GM18505 (cell line): Measurements from ENCODE around the gene PLEKHA5.
"Not testable (repeated sequence)": the region's sequence is repeated elsewhere in the genome, so short reads cannot be mapped to it uniquely, and the experiment has no call there.

Experiments
- ATAC-seq: cut with Tn5 transposase; IDR thresholded peaks from one replicate; pipeline ENCODE4 v1.9.1; 2021; ENCODE audit not compliant: unreplicated experiment
- POLR2A ChIP-seq: IDR thresholded peaks from 4 replicates; pipeline ENCODE4 v1.6.1; 2011; ENCODE audit warnings: borderline replicate concordance; ENCODE audit not compliant: insufficient read depth, insufficient read length; ENCODE audit errors: extremely low read depth

PLEKHA5 gene

GRCh38 chr12:19376691-19377090, 247.2 kb downstream of the PLEKHA5 start:
- ATAC-seq = no peak
- TF ChIP-seq POLR2A = no peak

- ATAC-seq = peak; percentile 95
- no peak for TF ChIP-seq POLR2A
Observed at GRCh38 chr12:19382111-19382526, 252.6 kb downstream of the PLEKHA5 start.

GRCh38 chr12:19382563-19382962, 253.0 kb downstream of the PLEKHA5 start:
- no peak for TF ChIP-seq POLR2A
- no peak for ATAC-seq

GRCh38 chr12:19387161-19387560, 257.6 kb downstream of the PLEKHA5 start:
- TF ChIP-seq POLR2A = no peak

GRCh38 chr12:19388131-19388549, 258.6 kb downstream of the PLEKHA5 start:
- no peak for ATAC-seq
- no peak for TF ChIP-seq POLR2A

More at GRCh38 chr12:19387161-19387560, 257.6 kb downstream of the PLEKHA5 start:
- no peak for ATAC-seq

GRCh38 chr12:19390051-19390598, 260.6 kb downstream of the PLEKHA5 start:
- ATAC-seq = no peak
- TF ChIP-seq POLR2A = no peak

GRCh38 chr12:19392644-19393043, 263.1 kb downstream of the PLEKHA5 start:
- ATAC-seq = not testable (repeated sequence)

- no peak for TF ChIP-seq POLR2A
- ATAC-seq = no peak
Observed at GRCh38 chr12:19394385-19394784, 264.9 kb downstream of the PLEKHA5 start.

- no peak for TF ChIP-seq POLR2A
- ATAC-seq = no peak
Observed at GRCh38 chr12:19397534-19397933, 268.0 kb downstream of the PLEKHA5 start.

GRCh38 chr12:19398376-19399363, 269.1 kb downstream of the PLEKHA5 start:
- no peak for TF ChIP-seq POLR2A
- no peak for ATAC-seq

- ATAC-seq = not testable (repeated sequence)
Observed at GRCh38 chr12:19400649-19401285, 271.2 kb downstream of the PLEKHA5 start.

GRCh38 chr12:19402211-19402610, 272.7 kb downstream of the PLEKHA5 start:
- ATAC-seq = no peak
- TF ChIP-seq POLR2A = no peak

- TF ChIP-seq POLR2A = no peak
- ATAC-seq = no peak
Observed at GRCh38 chr12:19402743-19403431, 273.4 kb downstream of the PLEKHA5 start.
